Measurements from ENCODE around the gene BCAS1.

Gene BCAS1

DNA sequence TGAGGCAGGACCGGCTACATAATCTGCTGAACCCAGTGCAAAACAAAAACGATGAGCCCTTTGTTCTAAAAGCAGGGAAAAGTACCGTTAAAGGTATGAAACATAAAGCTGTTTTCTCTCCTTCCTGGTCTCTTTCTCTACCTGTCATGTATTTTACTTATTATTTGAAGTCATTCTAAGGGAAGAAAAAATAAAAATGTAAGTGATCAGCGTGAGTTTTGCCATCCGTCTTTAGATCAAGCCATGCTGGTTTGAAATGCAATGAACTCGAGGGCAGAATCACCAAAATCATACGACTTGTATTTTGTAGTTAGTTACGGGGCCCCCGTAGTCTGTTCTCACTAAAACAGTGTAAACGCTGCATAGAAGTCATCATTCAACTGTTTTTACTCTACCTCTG is 2.9 kb upstream of the BCAS1 start:
- H3K27me3 ChIP-seq (ENCODE audit: control insufficient read depth, insufficient read depth, low read length): peaks cover 11% of the 10 kb centered on the region
- no peaks in the 10 kb centered on the region for H3K36me3 ChIP-seq (ENCODE audit: insufficient read depth, low read length)
- no peak overlapping the region for H3K4me3 ChIP-seq (ENCODE audit: low read length)
- no peaks in the 10 kb centered on the region for H3K9me3 ChIP-seq (replicated peaks; ENCODE audit: low read length)
- no peak overlapping the region for H3K4me2 ChIP-seq (ENCODE audit: low read length)
- H3K9ac ChIP-seq (ENCODE audit: low read depth, low read length): no peak overlapping the region
- no peaks in the 10 kb centered on the region for H3K4me1 ChIP-seq (ENCODE audit: control insufficient read depth, insufficient read depth, low read length)

DNA sequence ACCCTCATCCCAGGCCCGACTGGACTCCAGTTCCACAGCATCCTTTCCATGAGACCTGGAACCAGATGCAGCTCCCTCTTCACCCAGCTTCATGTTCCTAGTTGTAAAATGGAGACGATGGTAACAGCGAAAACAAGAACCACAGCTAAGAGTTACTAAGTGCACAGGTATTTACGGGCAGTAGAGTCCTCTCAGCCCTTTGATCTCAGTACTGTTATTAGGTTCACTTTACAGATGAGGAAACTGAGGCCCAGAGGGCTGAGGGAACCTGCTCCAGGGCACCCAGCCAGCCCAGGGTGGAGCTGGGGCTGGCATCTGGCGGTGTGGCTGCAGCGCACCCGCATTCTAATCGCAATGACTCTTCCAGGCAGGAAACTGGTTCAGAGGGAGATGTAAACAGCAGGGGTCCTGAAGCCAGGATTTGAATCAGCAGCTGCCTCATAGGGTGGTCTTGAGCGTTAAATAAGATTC is 858 bp downstream of the BCAS1 start:
- H3K4me1 ChIP-seq (ENCODE audit: control insufficient read depth, insufficient read depth, low read length): no peaks in the 10 kb centered on the region
- no peaks in the 10 kb centered on the region for H3K36me3 ChIP-seq (ENCODE audit: insufficient read depth, low read length)
- peaks cover 11% of the 10 kb centered on the region for H3K27me3 ChIP-seq (ENCODE audit: control insufficient read depth, insufficient read depth, low read length)
- H3K9me3 ChIP-seq (replicated peaks; ENCODE audit: low read length): no peaks in the 10 kb centered on the region
- no peak overlapping the region for H3K9ac ChIP-seq (ENCODE audit: low read depth, low read length)
- H3K4me2 ChIP-seq (ENCODE audit: low read length): no peak overlapping the region
- no peak overlapping the region for H3K4me3 ChIP-seq (ENCODE audit: low read length)

DNA sequence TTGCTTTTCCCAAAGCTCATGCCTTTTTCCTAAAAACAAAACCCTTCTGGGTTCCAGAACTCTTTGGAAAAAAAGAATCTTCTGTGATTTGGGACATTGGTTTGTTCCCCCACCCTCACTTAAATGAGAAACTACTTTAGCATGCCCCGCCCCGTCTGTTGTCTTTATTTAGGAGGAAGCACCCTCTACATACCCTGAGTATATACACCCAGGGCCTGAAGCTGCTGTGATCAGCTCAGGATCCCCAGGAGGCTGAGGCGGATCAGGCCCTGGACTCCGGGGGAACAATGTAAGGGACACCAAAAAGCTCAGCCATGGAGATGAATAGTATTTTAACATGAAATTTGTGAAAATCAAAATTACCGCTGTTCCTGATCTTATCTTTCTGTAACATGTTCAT is 1.4 kb downstream of the BCAS1 start:
- Histone ChIP-seq H3K4me3 (ENCODE audit: low read length) (no peak overlapping the region), H3K9ac (ENCODE audit: low read depth, low read length) (no peak overlapping the region), H3K4me1 (ENCODE audit: control insufficient read depth, insufficient read depth, low read length) (no peaks in the 10 kb centered on the region), H3K9me3 (replicated peaks; ENCODE audit: low read length) (no peaks in the 10 kb centered on the region), H3K27me3 (ENCODE audit: control insufficient read depth, insufficient read depth, low read length) (peaks cover 10% of the 10 kb centered on the region), H3K4me2 (ENCODE audit: low read length) (no peak overlapping the region), H3K36me3 (ENCODE audit: insufficient read depth, low read length) (no peaks in the 10 kb centered on the region)

DNA sequence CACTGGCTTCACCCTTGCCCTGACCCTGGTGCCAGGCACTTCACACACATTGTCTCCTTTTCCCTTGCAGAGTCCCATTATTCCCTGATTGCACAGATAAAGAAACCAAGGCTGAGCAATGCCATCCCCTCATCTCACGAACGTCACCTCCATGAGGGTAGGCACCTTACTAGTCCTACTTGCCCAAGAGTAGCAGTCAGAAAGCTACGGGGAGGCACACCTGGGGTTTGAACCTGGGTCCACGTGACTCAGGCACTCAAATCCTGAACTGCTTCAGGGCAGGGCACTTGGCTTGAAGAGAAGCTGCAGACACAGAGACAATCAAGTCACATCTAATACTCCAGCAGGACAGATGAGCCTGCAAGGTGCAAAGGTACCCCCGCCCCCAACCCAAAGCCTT is 1.9 kb downstream of the BCAS1 start:
- Histone ChIP-seq H3K4me2 (ENCODE audit: low read length) (no peak overlapping the region), H3K36me3 (ENCODE audit: insufficient read depth, low read length) (no peaks in the 10 kb centered on the region), H3K4me3 (ENCODE audit: low read length) (no peak overlapping the region), H3K4me1 (ENCODE audit: control insufficient read depth, insufficient read depth, low read length) (no peaks in the 10 kb centered on the region), H3K9ac (ENCODE audit: low read depth, low read length) (no peak overlapping the region), H3K9me3 (replicated peaks; ENCODE audit: low read length) (no peaks in the 10 kb centered on the region), H3K27me3 (ENCODE audit: control insufficient read depth, insufficient read depth, low read length) (peaks cover 10% of the 10 kb centered on the region)

DNA sequence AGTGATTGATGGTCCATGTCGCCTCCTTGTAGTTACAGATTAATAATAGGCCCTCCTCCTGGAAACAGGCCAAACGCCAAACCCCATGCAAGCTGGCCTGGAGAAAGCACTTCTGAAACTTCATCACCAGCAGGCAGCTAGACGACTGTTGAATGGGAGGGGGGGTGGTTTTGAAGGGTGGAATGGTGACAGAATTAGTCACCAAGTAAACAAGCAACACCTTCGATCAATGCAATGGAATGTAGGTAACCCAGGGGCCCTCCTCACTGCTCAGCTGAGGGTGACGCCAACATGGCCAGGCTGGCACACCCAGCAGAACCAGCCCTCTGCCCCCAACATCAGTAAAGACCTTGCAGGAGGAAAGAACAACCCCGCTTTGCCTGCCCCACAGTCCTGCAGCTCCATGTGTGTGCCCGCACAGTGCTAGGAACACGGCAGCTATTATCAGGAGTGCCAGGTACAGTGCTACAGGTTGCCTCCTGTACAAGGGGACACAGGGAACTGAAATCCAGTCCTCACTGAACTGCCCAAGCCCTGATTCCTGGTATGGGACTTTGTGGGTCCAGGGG is 2.7 kb downstream of the BCAS1 start:
- Histone ChIP-seq H3K4me1 (ENCODE audit: control insufficient read depth, insufficient read depth, low read length) (no peaks in the 10 kb centered on the region), H3K4me2 (ENCODE audit: low read length) (no peak overlapping the region), H3K9ac (ENCODE audit: low read depth, low read length) (no peak overlapping the region), H3K27me3 (ENCODE audit: control insufficient read depth, insufficient read depth, low read length) (peaks cover 10% of the 10 kb centered on the region), H3K4me3 (ENCODE audit: low read length) (no peak overlapping the region), H3K36me3 (ENCODE audit: insufficient read depth, low read length) (no peaks in the 10 kb centered on the region), H3K9me3 (replicated peaks; ENCODE audit: low read length) (no peaks in the 10 kb centered on the region)

DNA sequence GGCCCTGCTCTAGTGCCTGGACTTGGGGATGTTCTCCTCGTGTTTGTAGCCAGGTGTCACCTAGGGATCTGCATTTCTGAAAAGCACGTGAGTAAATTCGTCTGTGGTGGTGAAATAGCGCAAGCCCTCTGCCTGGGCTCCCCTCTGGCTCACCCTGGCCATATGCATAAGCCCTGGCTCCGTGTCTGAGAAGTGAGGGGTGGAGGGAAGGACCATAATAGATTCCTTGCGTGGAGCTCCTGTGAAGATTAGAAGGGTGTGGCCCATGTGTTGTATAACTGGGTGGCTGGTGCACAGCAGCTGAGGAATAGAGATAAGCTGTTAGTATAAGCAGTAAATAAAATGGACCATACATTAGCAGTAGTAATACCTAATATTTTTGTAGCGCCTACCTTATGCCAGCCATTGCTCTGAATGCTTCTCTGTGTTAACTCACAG is 4.8 kb downstream of the BCAS1 start:
- no peak overlapping the region for H3K4me3 ChIP-seq (ENCODE audit: low read length)
- H3K4me2 ChIP-seq (ENCODE audit: low read length): no peak overlapping the region
- H3K9ac ChIP-seq (ENCODE audit: low read depth, low read length): no peak overlapping the region
- peaks cover 7% of the 10 kb centered on the region for H3K27me3 ChIP-seq (ENCODE audit: control insufficient read depth, insufficient read depth, low read length)
- peaks cover 11% of the 10 kb centered on the region for H3K4me1 ChIP-seq (ENCODE audit: control insufficient read depth, insufficient read depth, low read length)
- H3K9me3 ChIP-seq (replicated peaks; ENCODE audit: low read length): no peaks in the 10 kb centered on the region
- H3K36me3 ChIP-seq (ENCODE audit: insufficient read depth, low read length): no peaks in the 10 kb centered on the region

DNA sequence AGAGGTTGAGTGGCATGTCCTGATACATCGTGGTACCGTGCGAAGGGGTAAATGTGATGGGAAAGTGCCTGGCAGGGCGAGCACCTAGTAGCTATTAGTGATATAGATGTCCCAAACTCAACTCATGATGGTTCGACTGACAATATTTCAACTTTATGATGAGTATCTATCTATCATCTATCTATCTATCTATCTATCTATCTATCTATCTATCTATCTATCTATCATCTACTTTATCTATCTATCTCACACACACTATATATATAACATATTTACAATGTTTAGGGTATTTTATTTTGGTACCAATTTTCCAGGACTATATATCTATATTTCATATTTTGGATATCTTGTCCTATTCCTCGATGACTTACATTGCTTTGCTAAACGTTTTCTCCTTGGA is 5.5 kb downstream of the BCAS1 start:
- Histone ChIP-seq H3K27me3 (ENCODE audit: control insufficient read depth, insufficient read depth, low read length) (peaks cover 7% of the 10 kb centered on the region), H3K4me2 (ENCODE audit: low read length) (no peak overlapping the region), H3K4me1 (ENCODE audit: control insufficient read depth, insufficient read depth, low read length) (peaks cover 11% of the 10 kb centered on the region), H3K4me3 (ENCODE audit: low read length) (no peak overlapping the region), H3K9me3 (replicated peaks; ENCODE audit: low read length) (no peaks in the 10 kb centered on the region), H3K36me3 (ENCODE audit: insufficient read depth, low read length) (no peaks in the 10 kb centered on the region), H3K9ac (ENCODE audit: low read depth, low read length) (no peak overlapping the region)

DNA sequence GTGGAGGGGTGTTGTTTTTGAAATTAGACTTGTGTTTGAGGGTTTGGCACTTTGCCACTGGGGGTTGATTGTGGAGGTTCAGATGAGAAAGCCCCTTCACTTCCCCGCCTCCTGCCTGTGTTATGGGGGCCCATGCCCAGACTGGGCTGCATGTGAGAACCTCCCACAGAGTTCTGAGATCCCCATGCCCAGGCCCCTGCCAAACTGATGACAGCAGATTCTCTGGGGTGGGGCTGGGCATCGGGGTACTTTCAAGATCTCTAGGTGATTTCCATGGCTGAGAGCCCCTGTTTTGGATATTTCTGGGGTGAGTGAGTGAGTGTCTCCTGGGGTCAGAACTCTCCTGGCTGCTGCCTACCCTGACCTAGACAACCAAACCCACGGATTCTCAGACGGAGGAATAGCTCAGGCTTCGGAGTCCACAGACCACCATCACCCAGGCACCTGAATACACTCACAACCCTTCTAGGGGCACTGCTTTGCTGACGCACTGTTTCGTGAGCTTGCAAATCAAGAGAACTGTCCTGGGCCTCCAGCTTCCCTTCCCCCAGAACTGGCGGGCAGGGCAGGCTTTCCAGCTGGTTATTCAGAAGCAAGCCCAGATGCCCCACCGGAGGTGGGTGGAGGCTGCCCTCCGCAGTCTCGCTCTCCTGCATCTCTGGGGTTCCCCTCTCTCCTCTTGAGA is 6.3 kb downstream of the BCAS1 start:
- Histone ChIP-seq H3K9ac (ENCODE audit: low read depth, low read length) (no peak overlapping the region), H3K9me3 (replicated peaks; ENCODE audit: low read length) (no peaks in the 10 kb centered on the region), H3K36me3 (ENCODE audit: insufficient read depth, low read length) (no peaks in the 10 kb centered on the region), H3K4me1 (ENCODE audit: control insufficient read depth, insufficient read depth, low read length) (peaks cover 11% of the 10 kb centered on the region), H3K27me3 (ENCODE audit: control insufficient read depth, insufficient read depth, low read length) (peaks cover 7% of the 10 kb centered on the region), H3K4me2 (ENCODE audit: low read length) (no peak overlapping the region), H3K4me3 (ENCODE audit: low read length) (no peak overlapping the region)

DNA sequence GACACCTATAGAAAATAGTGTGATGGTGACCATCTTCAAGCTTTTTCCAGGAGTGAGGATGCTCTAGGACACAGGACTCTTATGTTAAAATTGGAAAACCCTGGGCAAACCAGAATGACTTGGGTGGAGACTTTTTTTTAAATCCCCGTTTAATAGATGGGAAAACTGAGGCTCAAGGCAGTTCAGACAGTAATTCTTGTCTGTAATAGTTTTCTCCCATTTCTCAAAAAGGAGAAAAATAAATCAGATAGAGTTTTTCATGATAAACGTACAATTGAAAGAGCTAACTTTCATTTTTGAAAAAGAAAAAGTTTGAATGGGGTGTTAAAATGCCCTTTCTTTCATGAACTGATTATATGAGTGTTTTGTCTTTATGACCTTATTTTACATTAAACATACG is 6.8 kb downstream of the BCAS1 start:
- no peak overlapping the region for H3K4me2 ChIP-seq (ENCODE audit: low read length)
- no peak overlapping the region for H3K9ac ChIP-seq (ENCODE audit: low read depth, low read length)
- H3K4me1 ChIP-seq (ENCODE audit: control insufficient read depth, insufficient read depth, low read length): peaks cover 11% of the 10 kb centered on the region
- H3K9me3 ChIP-seq (replicated peaks; ENCODE audit: low read length): no peaks in the 10 kb centered on the region
- H3K36me3 ChIP-seq (ENCODE audit: insufficient read depth, low read length): no peaks in the 10 kb centered on the region
- peaks cover 7% of the 10 kb centered on the region for H3K27me3 ChIP-seq (ENCODE audit: control insufficient read depth, insufficient read depth, low read length)
- H3K4me3 ChIP-seq (ENCODE audit: low read length): no peak overlapping the region

DNA sequence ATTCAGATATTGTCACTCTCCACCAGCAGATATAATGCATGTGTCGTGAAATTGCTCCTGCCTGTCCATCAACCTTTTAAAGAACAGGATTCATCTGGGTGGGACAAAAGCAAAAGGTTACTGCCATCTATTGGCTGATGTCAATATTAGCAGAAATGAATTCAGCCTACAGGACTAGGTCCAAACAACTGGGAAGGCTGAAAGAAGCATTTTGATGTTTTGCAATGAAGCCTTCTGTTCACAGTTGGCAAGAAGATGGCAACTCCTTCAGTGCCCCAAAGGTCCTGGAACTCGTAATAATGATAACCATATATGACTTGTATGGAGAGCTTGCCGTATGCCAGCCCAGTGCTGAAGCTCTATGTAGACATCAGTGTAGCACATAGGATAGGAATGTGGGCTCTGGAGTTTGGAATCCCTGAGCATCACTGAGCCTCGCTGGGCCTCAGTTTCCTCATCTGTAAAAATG is 7.5 kb downstream of the BCAS1 start:
- H3K4me1 ChIP-seq (ENCODE audit: control insufficient read depth, insufficient read depth, low read length): peaks cover 11% of the 10 kb centered on the region
- no peak overlapping the region for H3K4me2 ChIP-seq (ENCODE audit: low read length)

DNA sequence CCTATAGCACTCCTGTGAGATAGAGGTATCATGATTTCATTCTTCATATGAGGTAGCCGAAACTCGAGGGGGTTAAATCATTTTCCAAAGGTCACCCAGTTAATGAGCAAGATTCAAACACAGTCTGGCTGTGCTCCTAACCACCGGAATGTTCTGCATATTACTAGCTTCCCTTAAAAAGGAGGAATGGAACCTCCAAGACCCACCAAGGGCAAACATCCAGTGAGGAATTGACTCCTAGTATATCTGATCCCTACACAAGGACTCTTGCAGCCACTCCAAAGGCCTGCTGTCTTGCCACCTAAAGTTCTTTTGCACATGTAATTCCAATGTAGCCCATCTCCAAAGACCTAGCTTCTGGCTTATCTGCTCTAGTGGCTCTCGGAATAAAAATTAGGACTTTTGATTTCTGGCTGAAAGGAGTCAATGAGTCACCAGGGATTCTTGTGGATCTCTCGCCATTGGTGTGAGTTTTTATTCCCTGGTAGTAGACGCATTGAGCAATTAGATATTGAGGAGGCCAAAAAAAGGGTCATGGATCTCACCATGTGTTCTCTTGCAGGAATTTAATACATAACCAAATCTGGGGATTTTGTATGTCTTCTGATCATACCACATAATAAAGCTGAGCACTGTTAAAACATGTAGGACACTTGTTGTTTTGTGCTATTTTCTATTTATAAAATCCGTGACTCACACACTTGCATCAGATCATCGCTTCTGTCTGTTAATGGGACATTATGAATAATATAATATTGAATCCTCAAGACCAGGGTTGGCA is 9.1 kb downstream of the BCAS1 start:
- Histone ChIP-seq H3K4me2 (ENCODE audit: low read length) (no peak overlapping the region), H3K9ac (ENCODE audit: low read depth, low read length) (no peak overlapping the region), H3K4me3 (ENCODE audit: low read length) (no peak overlapping the region), H3K9me3 (replicated peaks; ENCODE audit: low read length) (no peaks in the 10 kb centered on the region), H3K27me3 (ENCODE audit: control insufficient read depth, insufficient read depth, low read length) (peaks cover 7% of the 10 kb centered on the region), H3K4me1 (ENCODE audit: control insufficient read depth, insufficient read depth, low read length) (peaks cover 11% of the 10 kb centered on the region), H3K36me3 (ENCODE audit: insufficient read depth, low read length) (no peaks in the 10 kb centered on the region)

More for the DNA sequence above, 7.5 kb downstream of the BCAS1 start:
- Histone ChIP-seq H3K9ac (ENCODE audit: low read depth, low read length) (no peak overlapping the region), H3K36me3 (ENCODE audit: insufficient read depth, low read length) (no peaks in the 10 kb centered on the region), H3K9me3 (replicated peaks; ENCODE audit: low read length) (no peaks in the 10 kb centered on the region), H3K4me3 (ENCODE audit: low read length) (no peak overlapping the region), H3K27me3 (ENCODE audit: control insufficient read depth, insufficient read depth, low read length) (peaks cover 7% of the 10 kb centered on the region)

All from skeletal muscle satellite cell (primary cell).